GM18870 (cell line): ENCODE measurements around the gene MSL2.
"Not testable (repeated sequence)": the region's sequence is repeated elsewhere in the genome, so short reads cannot be mapped to it uniquely, and the experiment has no call there.

Source experiments
- ATAC-seq: cut with Tn5 transposase; IDR thresholded peaks from one replicate; pipeline ENCODE4 v1.9.1; 2021; ENCODE audit warnings: moderate library complexity; ENCODE audit not compliant: unreplicated experiment

Gene MSL2

GRCh38 chr3:136193278-136194054 lies 2.7 kb downstream of the MSL2 start:
- ATAC-seq: no peak

- ATAC-seq: no peak
These were observed 3.3 kb downstream of the MSL2 start for GRCh38 chr3:136192831-136193230.

GRCh38 chr3:136192195-136192594 lies 3.9 kb downstream of the MSL2 start:
- ATAC-seq: not testable (repeated sequence)

DNA sequence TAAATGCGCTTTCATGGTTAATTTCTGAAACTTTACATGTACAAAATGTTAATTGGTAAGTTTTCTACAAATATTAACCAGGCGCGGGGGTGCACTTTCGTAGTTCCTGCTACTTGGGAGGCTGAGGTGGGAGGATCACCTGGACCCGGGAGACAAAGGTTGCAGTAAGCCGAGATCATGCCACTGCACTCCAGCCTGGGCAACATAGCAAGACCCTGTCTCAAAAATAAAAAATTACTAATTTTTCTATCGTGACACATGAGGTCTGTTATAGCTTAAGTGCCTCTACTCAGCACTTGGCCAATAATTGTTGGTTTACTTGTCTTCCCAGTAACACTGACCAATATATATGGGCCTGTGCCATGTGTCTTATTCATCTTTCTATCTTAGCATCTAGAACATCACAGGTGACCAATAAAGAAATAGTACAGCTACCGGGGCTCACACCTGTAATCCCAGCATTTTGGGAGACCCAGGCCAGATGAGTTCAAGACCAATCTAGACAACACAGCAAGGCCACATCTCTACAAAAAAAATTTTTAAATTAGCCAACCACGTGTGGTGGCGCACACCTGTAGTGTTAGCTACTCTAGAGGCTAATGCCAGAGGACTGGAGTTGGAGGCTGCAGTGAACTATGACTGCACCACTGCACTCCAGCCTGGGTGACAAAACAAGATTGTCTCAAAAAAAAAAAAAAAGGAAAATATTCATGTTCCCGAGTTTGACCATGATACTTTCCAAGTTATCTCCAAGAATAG lies 6.1 kb downstream of the MSL2 start:
- ATAC-seq: no peak

DNA sequence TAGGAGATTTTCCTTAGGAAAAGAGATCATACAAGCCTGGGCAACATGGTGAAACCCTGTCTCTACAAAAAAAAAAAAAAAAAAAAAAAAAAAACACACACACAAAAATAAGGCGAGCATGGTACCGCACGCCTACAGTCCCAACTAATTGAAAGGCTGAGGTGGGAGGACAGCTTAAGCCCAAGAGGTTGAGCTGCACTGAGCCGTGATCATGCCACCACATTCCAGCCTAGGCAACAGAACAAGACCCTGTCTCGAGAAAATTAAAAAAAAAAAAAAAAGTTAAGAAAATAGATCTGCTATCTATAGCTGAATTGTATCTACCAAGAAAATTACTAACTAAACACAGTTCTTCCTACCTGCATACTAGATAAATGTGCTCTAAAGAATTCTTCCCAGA lies 7.1 kb downstream of the MSL2 start:
- no peak for ATAC-seq

DNA sequence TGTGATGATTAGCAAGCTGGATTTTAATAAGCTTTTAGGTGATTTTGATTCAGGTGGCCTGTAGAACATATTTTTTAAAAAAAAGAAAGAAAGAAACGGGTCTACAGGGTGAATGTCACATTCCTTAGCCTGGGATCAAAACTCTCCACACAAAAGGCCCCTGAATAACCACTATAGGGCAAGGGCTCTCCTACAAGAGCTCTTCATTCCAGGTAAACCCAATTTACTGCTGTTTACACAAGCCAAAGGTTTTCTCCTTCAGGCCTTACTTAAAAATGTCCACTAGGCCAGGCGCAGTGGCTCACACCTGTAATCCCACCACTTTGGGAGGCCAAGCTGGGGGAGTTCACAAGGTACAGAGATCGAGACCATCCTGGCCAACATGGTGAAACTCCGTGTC lies 8.3 kb downstream of the MSL2 start:
- no peak for ATAC-seq

DNA sequence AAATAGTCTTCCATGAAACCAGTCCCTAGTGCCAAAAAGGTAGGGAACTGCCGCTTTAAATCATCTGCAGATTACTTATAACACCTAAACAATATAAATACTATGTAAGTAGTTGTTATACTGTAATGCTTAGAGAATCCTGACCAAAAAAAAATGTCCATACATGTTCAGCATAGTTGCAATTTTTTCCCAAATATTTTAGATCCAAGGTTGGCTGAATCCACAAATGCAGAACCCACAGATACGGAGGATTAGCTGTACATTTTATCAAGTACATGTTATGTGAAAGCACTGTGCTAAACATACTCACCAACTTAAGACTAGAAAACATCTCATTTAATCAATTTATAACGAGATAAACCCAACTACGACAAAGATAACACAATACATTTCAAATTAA lies 9.3 kb downstream of the MSL2 start:
- ATAC-seq: no peak

DNA sequence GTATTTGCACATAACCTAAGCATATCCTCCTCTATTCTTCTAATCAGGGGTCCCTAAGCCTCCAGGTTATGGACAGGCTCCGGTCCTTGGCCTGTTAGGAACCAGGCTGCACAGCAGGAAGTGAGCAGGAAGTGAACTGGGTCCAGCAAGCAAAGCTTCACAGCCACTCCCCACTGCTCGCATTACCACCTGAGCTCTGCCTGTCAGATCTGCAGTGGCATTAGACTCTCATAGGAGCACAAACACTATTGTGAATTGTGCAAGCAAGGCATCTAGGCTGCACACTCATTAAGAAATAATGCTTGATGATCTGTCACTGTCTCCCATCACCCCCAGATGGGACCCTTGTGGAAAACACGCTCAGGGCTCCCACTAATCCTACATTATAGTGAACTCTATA lies 9.8 kb downstream of the MSL2 start:
- ATAC-seq: no peak

GRCh38 chr3:136184703-136185102 lies 11.4 kb downstream of the MSL2 start:
- ATAC-seq: no peak

GRCh38 chr3:136181741-136182140 lies 14.4 kb downstream of the MSL2 start:
- no peak for ATAC-seq

- no peak for ATAC-seq
These were observed 18.3 kb downstream of the MSL2 start for GRCh38 chr3:136177876-136178275.

GRCh38 chr3:136173939-136174490 lies 22.1 kb downstream of the MSL2 start:
- ATAC-seq: no peak

DNA sequence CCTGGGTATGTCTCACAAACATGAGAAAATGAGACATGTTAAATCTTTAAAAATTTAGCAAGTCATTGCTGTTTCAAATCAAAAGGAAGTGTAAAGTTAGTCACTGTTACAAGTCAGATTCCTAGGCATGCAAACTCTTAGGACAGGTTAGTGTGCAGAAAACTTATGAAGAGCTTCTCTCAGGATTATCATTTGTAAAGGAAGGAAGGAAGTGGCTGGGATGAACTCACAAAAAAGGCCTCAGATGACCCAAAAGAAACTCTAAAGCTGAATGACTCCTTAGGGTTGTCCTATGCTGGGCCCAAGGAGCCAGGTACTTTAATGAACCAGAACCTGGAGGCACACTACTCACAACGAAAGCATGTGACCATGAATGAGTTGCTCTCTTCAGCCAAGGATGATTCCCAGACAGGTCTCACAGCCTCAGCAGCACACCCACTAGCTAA lies 25.0 kb downstream of the MSL2 start:
- no peak for ATAC-seq

- ATAC-seq: not testable (repeated sequence)
These were observed 27.9 kb downstream of the MSL2 start for GRCh38 chr3:136168236-136168635.

GRCh38 chr3:136166507-136166906 lies 29.6 kb downstream of the MSL2 start:
- ATAC-seq: no peak

DNA sequence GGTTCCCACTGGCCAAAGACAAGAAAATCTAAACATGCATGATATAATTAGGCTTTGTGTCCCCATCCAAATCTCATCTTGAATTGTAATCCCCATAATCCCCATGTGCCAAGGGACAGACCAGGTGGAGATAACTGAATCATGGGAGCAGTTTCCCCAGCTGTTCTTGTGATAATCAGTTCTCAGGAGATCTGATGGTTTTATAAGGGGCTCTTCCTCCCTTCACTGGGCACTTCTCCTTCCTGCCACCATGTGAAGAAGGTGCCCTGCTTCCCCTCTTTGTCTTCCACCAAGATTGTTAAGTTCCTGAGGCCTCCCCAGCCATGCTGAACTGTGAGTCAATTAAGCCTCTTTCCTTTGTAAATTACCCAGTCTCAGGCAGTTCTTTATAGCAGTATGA lies 32.5 kb downstream of the MSL2 start:
- ATAC-seq: not testable (repeated sequence)

- no peak for ATAC-seq
These were observed 33.8 kb downstream of the MSL2 start for GRCh38 chr3:136162322-136162721.

DNA sequence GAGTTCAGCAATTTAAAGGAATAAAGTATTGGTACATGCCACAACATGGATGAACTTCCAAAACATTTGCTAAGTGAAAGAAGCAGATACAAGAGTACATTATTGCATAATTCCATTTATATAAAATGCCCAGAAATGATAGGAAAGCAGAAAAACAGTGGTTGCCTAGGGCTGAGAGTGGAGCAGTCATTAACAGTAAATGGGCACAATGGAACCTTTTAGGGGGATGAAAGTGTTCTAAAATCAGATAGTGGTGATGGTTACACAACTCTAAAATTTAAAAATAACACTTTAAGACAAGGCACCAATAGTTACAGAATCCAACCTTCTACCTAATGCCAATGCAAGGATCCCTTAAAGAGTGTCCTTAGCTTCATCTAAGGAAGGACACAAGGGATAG lies 34.6 kb downstream of the MSL2 start:
- ATAC-seq: no peak

DNA sequence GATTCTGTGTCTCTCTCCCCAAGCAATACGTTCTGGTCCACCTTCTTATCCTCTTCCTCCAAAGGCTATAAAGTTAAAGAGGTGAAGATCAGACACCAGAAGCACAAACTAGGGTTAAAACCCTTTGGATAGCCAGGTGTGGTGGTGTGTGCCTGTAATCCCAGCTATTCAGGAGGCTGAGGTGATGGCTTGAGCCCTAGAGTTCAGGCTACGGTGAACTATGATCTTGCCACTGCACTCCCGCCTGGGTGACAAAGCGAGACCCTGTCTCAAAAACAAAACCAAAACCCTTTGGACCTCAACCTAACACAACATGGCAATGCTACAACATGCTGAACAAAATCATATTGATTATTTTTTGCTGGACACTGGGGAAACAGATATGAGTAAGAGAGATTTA lies 43.2 kb downstream of the MSL2 start:
- ATAC-seq: no peak

- ATAC-seq: no peak
These were observed 43.8 kb downstream of the MSL2 start for GRCh38 chr3:136152176-136152843.

GRCh38 chr3:136151219-136151618 lies 44.9 kb downstream of the MSL2 start:
- ATAC-seq: no peak
